KMS-11 (cell line): ENCODE results near the gene PCSK9.

Source experiments
- H2AFZ ChIP-seq: fragments of 200-600 bp; sonication (generic); 2 replicates; pipeline ENCODE4 v1.6.1; 2016; ENCODE audit warnings: antibody characterized with exemption, mixed run types, low read depth
- H3K27ac ChIP-seq: fragments of 200-600 bp; sonication (generic); 2 replicates; pipeline ENCODE4 v1.6.1; 2016; ENCODE audit warnings: mild to moderate bottlenecking, mixed run types
- H3K27me3 ChIP-seq: fragments of 200-600 bp; sonication (generic); 2 replicates; pipeline ENCODE4 v1.6.1; 2017; ENCODE audit warnings: mild to moderate bottlenecking, low read depth, mixed run types, moderate library complexity; ENCODE audit not compliant: insufficient read depth
- H3K36me3 ChIP-seq: fragments of 200-600 bp; sonication (generic); 2 replicates; pipeline ENCODE4 v1.6.1; 2017; ENCODE audit warnings: mild to moderate bottlenecking, mixed run types; ENCODE audit not compliant: insufficient read depth
- H3K4me1 ChIP-seq: fragments of 200-600 bp; sonication (generic); 2 replicates; pipeline ENCODE4 v1.6.1; 2016; ENCODE audit warnings: mild to moderate bottlenecking, low read depth, mixed run types; ENCODE audit not compliant: poor library complexity, severe bottlenecking
- H3K4me2 ChIP-seq: fragments of 200-600 bp; sonication (generic); 2 replicates; pipeline ENCODE4 v1.7.0; 2016; ENCODE audit warnings: mild to moderate bottlenecking, mixed run types
- H3K4me3 ChIP-seq: fragments of 200-600 bp; sonication (generic); IDR thresholded peaks from 2 replicates; pipeline ENCODE4 v1.6.1; 2017; ENCODE audit warnings: low read depth, low read length, mixed read lengths; ENCODE audit not compliant: insufficient read depth
- H3K79me2 ChIP-seq: fragments of 200-600 bp; sonication (generic); 2 replicates; pipeline ENCODE4 v1.6.1; 2016; ENCODE audit warnings: low read depth, mixed run types; ENCODE audit not compliant: insufficient read depth
- H3K9ac ChIP-seq: fragments of 200-600 bp; sonication (generic); 2 replicates; pipeline ENCODE4 v1.6.1; 2016; ENCODE audit warnings: mild to moderate bottlenecking, mixed run types
- H4K20me1 ChIP-seq: fragments of 200-600 bp; sonication (generic); 2 replicates; pipeline ENCODE4 v1.6.1; 2016; ENCODE audit warnings: mild to moderate bottlenecking, mixed run types; ENCODE audit not compliant: insufficient read depth
- CTCF ChIP-seq: fragments of 200-600 bp; sonication (generic); conservative IDR thresholded peaks from 2 replicates; pipeline ENCODE4 v1.6.1; 2017; ENCODE audit warnings: low read depth, mild to moderate bottlenecking, antibody characterized with exemption, low read length, moderate library complexity, mixed read lengths

The PCSK9 gene

GRCh38 chr1:55069280-55069679, 29.9 kb downstream of the PCSK9 start:
- Histone ChIP-seq H3K4me3 (no peak overlapping the region), H3K27ac (no peak overlapping the region), H3K79me2 (no peaks in the 10 kb centered on the region), H3K4me1 (no peaks in the 10 kb centered on the region), H3K9ac (no peak overlapping the region), H3K27me3 (no peaks in the 10 kb centered on the region), H3K36me3 (no peaks in the 10 kb centered on the region), H3K4me2 (no peak overlapping the region), H4K20me1 (no peaks in the 10 kb centered on the region), H2AFZ (no peak overlapping the region)
- no peak for TF ChIP-seq CTCF

- TF ChIP-seq CTCF, result no peak
- Histone ChIP-seq H3K4me1 (no peaks in the 10 kb centered on the region), H3K4me3 (no peak overlapping the region), H3K27ac (no peak overlapping the region), H4K20me1 (no peaks in the 10 kb centered on the region), H3K36me3 (no peaks in the 10 kb centered on the region), H3K9ac (no peak overlapping the region), H3K79me2 (no peaks in the 10 kb centered on the region), H3K27me3 (no peaks in the 10 kb centered on the region), H2AFZ (no peak overlapping the region), H3K4me2 (no peak overlapping the region)
These were observed 31.2 kb downstream of the PCSK9 start for GRCh38 chr1:55070293-55071164.

GRCh38 chr1:55071477-55071876, 32.1 kb downstream of the PCSK9 start:
- Histone ChIP-seq H3K36me3 (no peaks in the 10 kb centered on the region), H3K79me2 (no peaks in the 10 kb centered on the region)

GRCh38 chr1:55073187-55073916, 34.0 kb downstream of the PCSK9 start:
- no peak overlapping the region for H3K4me2 ChIP-seq
- H4K20me1 ChIP-seq, result no peaks in the 10 kb centered on the region
- H3K79me2 ChIP-seq, result no peaks in the 10 kb centered on the region
- no peak overlapping the region for H3K27ac ChIP-seq
- no peaks in the 10 kb centered on the region for H3K4me1 ChIP-seq
- no peak for TF ChIP-seq CTCF
- H3K9ac ChIP-seq, result no peak overlapping the region
- H3K4me3 ChIP-seq, result no peak overlapping the region
- H3K27me3 ChIP-seq, result no peaks in the 10 kb centered on the region
- no peak overlapping the region for H2AFZ ChIP-seq
- no peaks in the 10 kb centered on the region for H3K36me3 ChIP-seq

More at GRCh38 chr1:55071477-55071876, 32.1 kb downstream of the PCSK9 start:
- no peaks in the 10 kb centered on the region for H3K27me3 ChIP-seq
- no peak overlapping the region for H3K27ac ChIP-seq
- no peak overlapping the region for H3K4me3 ChIP-seq
- H3K4me1 ChIP-seq, result no peaks in the 10 kb centered on the region
- no peak overlapping the region for H2AFZ ChIP-seq
- H3K4me2 ChIP-seq, result no peak overlapping the region
- no peak overlapping the region for H3K9ac ChIP-seq
- H4K20me1 ChIP-seq, result no peaks in the 10 kb centered on the region
- peak; percentile 47 for TF ChIP-seq CTCF
